Large intestine (tissue), 3 donors: ENCODE results near the gene C1orf159. TPM values are rescaled to one million over a fixed set of nuclear protein-coding genes. Genes with fewer than 3 reads are reported as not detected.

Experiments used
- DNase-seq, 2 donors: peaks; one replicate each; pipeline versions ENCODE4 v3.0.0 to v3.0.0-alpha.2; 2013
- H3K27ac ChIP-seq: one replicate; pipeline ENCODE4 v1.5.1; 2013; ENCODE audit warnings: low read length
- H3K27me3 ChIP-seq: 2 replicates; pipeline ENCODE4 v1.6.1; 2013; ENCODE audit warnings: low read length; ENCODE audit not compliant: control insufficient read depth, insufficient read depth
- H3K36me3 ChIP-seq: 2 replicates; pipeline ENCODE4 v1.6.1; 2013; ENCODE audit warnings: low read length; ENCODE audit not compliant: control insufficient read depth, insufficient read depth
- H3K4me1 ChIP-seq: one replicate; pipeline ENCODE4 v1.6.1; 2013; ENCODE audit warnings: low read length; ENCODE audit not compliant: control insufficient read depth, insufficient read depth
- H3K4me3 ChIP-seq: one replicate; pipeline ENCODE4 v1.5.1; 2013; ENCODE audit warnings: low read length
- H3K9me3 ChIP-seq: one replicate; pipeline ENCODE4 v1.6.1; 2013; ENCODE audit warnings: mild to moderate bottlenecking, low read depth, low read length, moderate library complexity; ENCODE audit not compliant: control insufficient read depth
- WGBS: methylation state at CpG from one replicate; pipeline ENCODE4 v1.1.5; 2013; ENCODE audit warnings: low lambda C conversion rate; ENCODE audit not compliant: insufficient coverage; 5-methylcytosine and 5-hydroxymethylcytosine counted together
- polyA plus RNA-seq: library from polyadenylated mRNA; unstranded; fragments of 120-200 nt; gene quantifications from one replicate; pipeline ENCODE4 v1.2.1, GENCODE V29; 2013

C1orf159 gene
- polyA plus RNA-seq, 1 donor, result 9.4 TPM

GRCh38 chr1:1150100-1150499 lies 34.2 kb upstream of the C1orf159 start:
- WGBS, result no CpG with 5 or more reads among the region's 12 CpGs
- H3K9me3 ChIP-seq, result peaks cover 22% of the 10 kb centered on the region
- H3K4me3 ChIP-seq, result no peak overlapping the region
- H3K36me3 ChIP-seq, result no peaks in the 10 kb centered on the region
- DNase-seq, result peak; percentile 78 to 83
- H3K27me3 ChIP-seq, result no peaks in the 10 kb centered on the region
- H3K4me1 ChIP-seq, result peaks cover 23% of the 10 kb centered on the region
- peak overlapping the region; percentile 68 for H3K27ac ChIP-seq

- H3K36me3 ChIP-seq, result no peaks in the 10 kb centered on the region
- H3K4me3 ChIP-seq, result no peak overlapping the region
- H3K27me3 ChIP-seq, result no peaks in the 10 kb centered on the region
- peak overlapping the region; percentile 68 for H3K27ac ChIP-seq
- peaks cover 22% of the 10 kb centered on the region for H3K9me3 ChIP-seq
- no CpG with 5 or more reads among the region's 15 CpGs for WGBS
- DNase-seq, result no peak
- peaks cover 30% of the 10 kb centered on the region for H3K4me1 ChIP-seq
Observed at GRCh38 chr1:1149416-1149815, 33.5 kb upstream of the C1orf159 start.

DNA sequence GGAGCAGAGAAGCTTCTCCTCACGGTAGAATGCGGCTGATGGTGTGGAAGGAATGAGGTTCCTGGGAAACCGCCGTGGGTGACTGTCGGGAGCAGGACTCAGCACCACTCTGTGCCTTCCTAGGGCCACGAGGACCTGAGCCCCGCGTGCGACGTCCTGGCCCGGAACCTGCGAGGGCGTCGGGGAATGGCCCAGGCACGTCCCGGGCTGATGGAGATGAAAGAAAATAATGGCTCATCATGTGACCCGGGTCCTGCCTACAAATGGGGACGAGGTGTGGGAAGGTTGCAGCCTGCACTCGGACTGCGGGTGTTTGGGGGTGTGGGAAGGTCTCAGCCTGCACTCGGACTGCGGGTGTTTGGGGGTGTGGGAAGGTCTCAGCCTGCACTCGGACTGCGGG lies 32.7 kb upstream of the C1orf159 start:
- DNase-seq, result no peak
- Histone ChIP-seq H3K4me3 (no peak overlapping the region), H3K9me3 (peaks cover 25% of the 10 kb centered on the region), H3K27ac (no peak overlapping the region), H3K36me3 (no peaks in the 10 kb centered on the region), H3K27me3 (no peaks in the 10 kb centered on the region), H3K4me1 (peaks cover 38% of the 10 kb centered on the region)
- no CpG with 5 or more reads among the region's 24 CpGs for WGBS

DNA sequence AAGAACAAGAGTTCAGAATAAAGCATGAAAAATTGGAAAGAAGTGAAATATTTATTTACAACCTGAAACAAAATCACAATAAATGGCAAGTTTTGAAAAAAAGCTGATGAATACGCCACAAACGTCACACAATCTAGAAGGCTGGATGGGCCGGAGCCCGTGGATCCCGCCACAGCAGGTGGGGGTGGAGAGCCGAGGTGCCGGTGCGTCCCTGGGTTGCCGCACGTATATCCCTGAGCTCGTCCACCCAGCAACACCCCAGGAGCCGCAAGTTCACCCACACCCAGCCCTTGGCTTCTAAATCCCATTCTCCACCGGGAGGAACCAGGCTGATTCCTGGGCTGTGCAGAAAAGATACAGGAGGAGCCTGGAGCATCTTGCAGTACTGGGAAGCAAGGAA lies 32.2 kb upstream of the C1orf159 start:
- Histone ChIP-seq H3K4me3 (no peak overlapping the region), H3K27ac (no peak overlapping the region), H3K4me1 (peaks cover 43% of the 10 kb centered on the region), H3K36me3 (no peaks in the 10 kb centered on the region), H3K9me3 (peaks cover 27% of the 10 kb centered on the region), H3K27me3 (no peaks in the 10 kb centered on the region)
- WGBS, result no CpG with 5 or more reads among the region's 13 CpGs
- no peak for DNase-seq

- no peak for DNase-seq
- WGBS, result no CpG with 5 or more reads among the region's 15 CpGs
- H3K4me3 ChIP-seq, result no peak overlapping the region
- H3K27me3 ChIP-seq, result no peaks in the 10 kb centered on the region
- H3K9me3 ChIP-seq, result peaks cover 21% of the 10 kb centered on the region
- H3K36me3 ChIP-seq, result no peaks in the 10 kb centered on the region
- peaks cover 45% of the 10 kb centered on the region for H3K4me1 ChIP-seq
- H3K27ac ChIP-seq, result no peak overlapping the region
Observed at GRCh38 chr1:1146596-1146995, 30.7 kb upstream of the C1orf159 start.

- no CpG with 5 or more reads among the region's 14 CpGs for WGBS
- DNase-seq, result no peak
- no peaks in the 10 kb centered on the region for H3K36me3 ChIP-seq
- no peak overlapping the region for H3K27ac ChIP-seq
- H3K9me3 ChIP-seq, result peaks cover 16% of the 10 kb centered on the region
- H3K4me1 ChIP-seq, result peaks cover 45% of the 10 kb centered on the region
- H3K4me3 ChIP-seq, result no peak overlapping the region
- H3K27me3 ChIP-seq, result no peaks in the 10 kb centered on the region
Observed at GRCh38 chr1:1146026-1146425, 30.1 kb upstream of the C1orf159 start.

DNA sequence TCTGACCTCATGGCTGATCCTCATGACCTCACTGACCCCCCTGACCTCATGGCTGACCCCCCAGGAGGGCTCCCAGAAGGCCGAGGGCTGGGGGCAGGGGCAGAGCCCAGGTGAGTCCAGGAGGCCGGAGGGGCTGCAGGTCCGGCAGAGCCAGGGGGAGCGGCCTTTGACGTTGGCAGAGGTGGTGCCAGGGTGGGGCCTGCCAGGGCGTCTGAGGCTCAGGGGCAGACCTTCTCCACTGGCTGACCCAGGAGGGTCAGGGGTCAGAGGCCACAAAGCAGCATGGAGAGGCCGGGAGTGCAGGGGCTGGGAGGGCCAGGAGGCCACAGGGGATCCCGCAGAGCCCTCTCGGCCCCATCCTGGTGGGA lies 29.6 kb upstream of the C1orf159 start:
- no peak for DNase-seq
- no peak overlapping the region for H3K27ac ChIP-seq
- WGBS, result no CpG with 5 or more reads among the region's 9 CpGs
- peaks cover 11% of the 10 kb centered on the region for H3K9me3 ChIP-seq
- no peaks in the 10 kb centered on the region for H3K36me3 ChIP-seq
- H3K4me1 ChIP-seq, result peaks cover 43% of the 10 kb centered on the region
- H3K27me3 ChIP-seq, result peaks cover 3% of the 10 kb centered on the region
- no peak overlapping the region for H3K4me3 ChIP-seq

- Histone ChIP-seq H3K27ac (peak overlapping the region; percentile 81), H3K9me3 (peaks cover 8% of the 10 kb centered on the region), H3K27me3 (peaks cover 4% of the 10 kb centered on the region), H3K36me3 (no peaks in the 10 kb centered on the region), H3K4me3 (no peak overlapping the region), H3K4me1 (peaks cover 38% of the 10 kb centered on the region)
- WGBS, result no CpG with 5 or more reads among the region's 32 CpGs
- DNase-seq, result peak in 1 of 2 donors; percentile 42
Observed at GRCh38 chr1:1144843-1145546, 29.1 kb upstream of the C1orf159 start.

- Histone ChIP-seq H3K4me1 (peaks cover 31% of the 10 kb centered on the region), H3K4me3 (no peak overlapping the region), H3K27me3 (peaks cover 4% of the 10 kb centered on the region), H3K9me3 (peaks cover 8% of the 10 kb centered on the region), H3K27ac (peak overlapping the region; percentile 81), H3K36me3 (no peaks in the 10 kb centered on the region)
- DNase-seq, result peak in 1 of 2 donors; percentile 74
- no CpG with 5 or more reads among the region's 42 CpGs for WGBS
Observed at GRCh38 chr1:1144122-1144842, 28.4 kb upstream of the C1orf159 start.

GRCh38 chr1:1143636-1144035 lies 27.7 kb upstream of the C1orf159 start:
- DNase-seq, result no peak
- Histone ChIP-seq H3K4me3 (no peak overlapping the region), H3K27ac (peak overlapping the region; percentile 81)

More at GRCh38 chr1:1143636-1144035, 27.7 kb upstream of the C1orf159 start:
- no CpG with 5 or more reads among the region's 14 CpGs for WGBS
- Histone ChIP-seq H3K9me3 (peaks cover 8% of the 10 kb centered on the region), H3K4me1 (peaks cover 27% of the 10 kb centered on the region), H3K27me3 (peaks cover 4% of the 10 kb centered on the region), H3K36me3 (no peaks in the 10 kb centered on the region)
